Endothelial cell of umbilical vein (primary cell): ENCODE results near the gene TNP1. TPM values are rescaled to one million over a fixed set of nuclear protein-coding genes. Genes with fewer than 3 reads are reported as not detected.

Experiments used
- BruUV-seq: library from RNA; stranded (reverse); fragments of 400-500 nt; replicated peaks from 2 replicates; lab custom pipeline; 2021; lab: Mats Ljungman, UMichigan
- CTCF ChIA-PET: fragments of 300-600, 350-600 bp; sonication (Branson Sonifier 250); formaldehyde crosslinking; loops from one replicate; lab custom pipeline; 2021; ENCODE audit warnings: antibody characterized with exemption, inconsistent platforms; lab: Charles Lee
- POLR2A ChIA-PET: fragments of 300-600, 350-600 bp; sonication (Branson Sonifier 250); formaldehyde crosslinking; loops from one replicate; lab custom pipeline; 2021; ENCODE audit warnings: antibody characterized with exemption, inconsistent platforms; lab: Charles Lee
- DNase-seq: peaks from one replicate; pipeline ENCODE4 v3.0.0-alpha.2; 2011; ENCODE audit warnings: low read depth, low spot score
- FAIRE-seq: peaks from 2 replicates; lab custom pipeline; 2011; peaks lifted over from hg19 to GRCh38; lab: Jason Lieb, UNC
- H2AFZ ChIP-seq: 2 replicates; pipeline ENCODE4 v1.6.0; 2012; ENCODE audit warnings: low read depth, low read length, control low read depth, inconsistent platforms
- H3K27ac ChIP-seq: 2 replicates; pipeline ENCODE4 v1.5.1; 2011; ENCODE audit warnings: low read depth, mild to moderate bottlenecking, control low read depth, low read length, moderate library complexity; ENCODE audit not compliant: insufficient read depth
- H3K27me3 ChIP-seq, 2 experiments: 2 replicates each; pipeline versions ENCODE4 v1.6.0 to v1.6.1; 2011; ENCODE audit warnings: low read length in 2 of 2, mixed read lengths in 1 of 2; ENCODE audit not compliant: control insufficient read depth in 2 of 2, insufficient read depth in 2 of 2
- H3K36me3 ChIP-seq, 2 experiments: 2 replicates in 1 of 2; 3 replicates in 1 of 2; pipeline ENCODE4 v1.5.1; 2011; ENCODE audit warnings: low read length in 2 of 2, mild to moderate bottlenecking in 1 of 2, moderate library complexity in 1 of 2; ENCODE audit not compliant: control insufficient read depth in 2 of 2, insufficient read depth in 2 of 2; ENCODE audit errors: extremely low read depth in 1 of 2
- H3K4me1 ChIP-seq: 3 replicates; pipeline ENCODE4 v1.5.1; 2011; ENCODE audit warnings: mild to moderate bottlenecking, low read length; ENCODE audit not compliant: control insufficient read depth, insufficient read depth; ENCODE audit errors: extremely low read depth
- H3K4me2 ChIP-seq: 2 replicates; pipeline ENCODE4 v1.6.1; 2011; ENCODE audit warnings: low read length, control low read depth, mixed read lengths; ENCODE audit not compliant: insufficient read depth
- H3K4me3 ChIP-seq, 3 experiments: fragments of 200-600 bp in 1 of 3; sonication (generic), shearing (Covaris generic) in 1 of 3; replicated peaks in 1 of 3; 2 replicates each; pipeline ENCODE4 v1.5.1; 2011 to 2016; ENCODE audit warnings: control low read depth in 3 of 3, low read length in 3 of 3, mild to moderate bottlenecking in 2 of 3, inconsistent platforms in 1 of 3, low read depth in 1 of 3, moderate library complexity in 1 of 3; ENCODE audit not compliant: insufficient read depth in 1 of 3
- H3K79me2 ChIP-seq: 2 replicates; pipeline ENCODE4 v1.6.0; 2012; ENCODE audit warnings: low read length, inconsistent platforms; ENCODE audit not compliant: control insufficient read depth, insufficient read depth
- H3K9ac ChIP-seq: replicated peaks from 2 replicates; pipeline ENCODE3; 2011; ENCODE audit warnings: low read length, control low read depth; ENCODE audit not compliant: insufficient read depth; ENCODE audit errors: extremely low read depth
- H3K9me1 ChIP-seq: replicated peaks from 3 replicates; pipeline ENCODE4 v1.6.0; 2011; ENCODE audit warnings: mild to moderate bottlenecking, low read length; ENCODE audit not compliant: control insufficient read depth, insufficient read depth; ENCODE audit errors: extremely low read depth
- H3K9me3 ChIP-seq: replicated peaks from 2 replicates; pipeline ENCODE4 v1.5.1; 2012; ENCODE audit warnings: low read length, inconsistent platforms; ENCODE audit not compliant: control insufficient read depth, insufficient read depth
- H4K20me1 ChIP-seq: replicated peaks from 2 replicates; pipeline ENCODE3; 2011; ENCODE audit warnings: mild to moderate bottlenecking, low read length; ENCODE audit not compliant: control insufficient read depth, insufficient read depth; ENCODE audit errors: extremely low read depth
- CTCF ChIP-seq, 2 donors: IDR thresholded peaks; 1 replicate in 1 of 2; 2 replicates in 1 of 2; pipeline ENCODE4 v1.5.1; 2011; ENCODE audit warnings: low read length in 2 of 2, mild to moderate bottlenecking in 2 of 2, moderate library complexity in 2 of 2, control low read depth in 1 of 2, inconsistent platforms in 1 of 2, low read depth in 1 of 2; ENCODE audit not compliant: insufficient read depth in 1 of 2; ENCODE audit errors: extremely low read depth in 1 of 2
- EZH2 ChIP-seq: IDR thresholded peaks from 2 replicates; pipeline ENCODE4 v1.6.1; 2012; ENCODE audit warnings: borderline replicate concordance, low read depth, mild to moderate bottlenecking, moderate library complexity, low read length, inconsistent platforms; ENCODE audit not compliant: severe bottlenecking
- FOS ChIP-seq: IDR thresholded peaks from 2 replicates; pipeline ENCODE4 v1.6.1; 2011; ENCODE audit warnings: mild to moderate bottlenecking, low read length, moderate library complexity, borderline replicate concordance; ENCODE audit not compliant: insufficient read depth
- GATA2 ChIP-seq: IDR thresholded peaks from 2 replicates; pipeline ENCODE4 v1.7.0; 2011; ENCODE audit warnings: low read depth, mild to moderate bottlenecking, moderate library complexity, mixed read lengths, low read length; ENCODE audit not compliant: insufficient read length, insufficient read depth
- JUN ChIP-seq: IDR thresholded peaks from 2 replicates; pipeline ENCODE4 v1.6.1; 2011; ENCODE audit warnings: borderline replicate concordance, low read depth; ENCODE audit not compliant: insufficient read length, insufficient read depth
- MYC ChIP-seq: IDR thresholded peaks from one replicate; pipeline ENCODE4 v1.6.1; 2011; ENCODE audit warnings: mild to moderate bottlenecking, low read depth, low read length
- POLR2A ChIP-seq: IDR thresholded peaks from 2 replicates; pipeline ENCODE4 v1.6.1; 2012; ENCODE audit warnings: low read depth, mild to moderate bottlenecking, control low read depth, low read length
- POLR2AphosphoS5 ChIP-seq: IDR thresholded peaks from 2 replicates; pipeline ENCODE4 v1.6.1; 2012; ENCODE audit warnings: low read depth, mild to moderate bottlenecking, control low read depth, low read length, moderate library complexity; ENCODE audit not compliant: insufficient read depth
- dilution Hi-C: fragments of 300-500 bp; cut with MboI; formaldehyde crosslinking; loops from one replicate; pipeline ENCODE4 v1.15.0; 2019; ENCODE audit warnings: low sequenced_read_pairs; ENCODE audit not compliant: extremely low pct_ligation_motif_present
- intact Hi-C: fragments of 100-400 bp; cut with micrococcal nuclease; formaldehyde crosslinking; loops from one replicate; pipeline ENCODE4 v1.10.0; 2022
- polyA plus RNA-seq, 4 experiments: library from polyadenylated mRNA; depleted of rRNA in 3 of 4; stranded (reverse) in 3 of 4; unstranded in 1 of 4; fragments of >200 nt; gene quantifications; 2 replicates each; pipeline versions ENCODE4 v1.2.1 to v1.2.3, GENCODE V29; 2011 to 2012; ENCODE audit warnings: missing spikeins in 1 of 4
- total RNA-seq: library from RNA; stranded (reverse); gene quantifications from 2 replicates; pipeline ENCODE4 v1.2.3, GENCODE V29; 2021
- TF ChIP-seq, protein P1 (sequence below): IDR thresholded peaks from 2 replicates; pipeline ENCODE4 v1.6.1; 2011; ENCODE audit not compliant: insufficient read depth, insufficient read length

Gene TNP1
- total and polyA plus RNA-seq, 2 donors (not counting 3 experiments of a cell fraction or from before 2014, with no cell fraction given): not detected

GRCh38 chr2:216860426-216861137, 718 bp upstream of the TNP1 start:
- TF ChIP-seq POLR2A (no peak), JUN (no peak), GATA2 (no peak), POLR2AphosphoS5 (no peak), CTCF (IDR thresholded peaks at IDR 0.05; ENCODE audit: extremely low read depth in 1 of 2, insufficient read depth in 1 of 2, low read depth in 1 of 2, low read length in 2 of 2) (no peak), FOS (no peak), MYC (no peak), EZH2 (no peak)
- TF ChIP-seq, protein P1, sequence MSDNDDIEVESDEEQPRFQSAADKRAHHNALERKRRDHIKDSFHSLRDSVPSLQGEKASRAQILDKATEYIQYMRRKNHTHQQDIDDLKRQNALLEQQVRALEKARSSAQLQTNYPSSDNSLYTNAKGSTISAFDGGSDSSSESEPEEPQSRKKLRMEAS: no peak
- H3K4me3 ChIP-seq: no peak overlapping the region
- DNase-seq (no peak), FAIRE-seq (no peak)
- dilution Hi-C loops (no loop called here), intact Hi-C loops (no loop called here)
- H2AFZ ChIP-seq: no peak overlapping the region
- no peak overlapping the region for H3K9ac ChIP-seq
- no peak overlapping the region for H3K27ac ChIP-seq
- ChIA-PET POLR2A (no interaction called here), CTCF (interaction anchor here (0.5 kb wide), 1 partner anchor 176 kb away, joined by 3 read pairs; no protein-coding TSS in a partner anchor)
- H3K27me3 ChIP-seq: no peaks in the 10 kb centered on the region
- H3K4me2 ChIP-seq: no peak overlapping the region
- H4K20me1 ChIP-seq: no peaks in the 10 kb centered on the region
- no TSS peak for BruUV-seq
- no peaks in the 10 kb centered on the region for H3K9me3 ChIP-seq
- no peaks in the 10 kb centered on the region for H3K36me3 ChIP-seq
- H3K4me1 ChIP-seq: no peaks in the 10 kb centered on the region
- H3K79me2 ChIP-seq: no peaks in the 10 kb centered on the region
- H3K9me1 ChIP-seq: no peaks in the 10 kb centered on the region
